Skeletal muscle tissue (tissue), 4 donors: ENCODE results near the gene JMY. TPM values are rescaled to one million over a fixed set of nuclear protein-coding genes. Genes with fewer than 3 reads are reported as not detected.

Experiments
- H3K27ac ChIP-seq: one replicate; pipeline ENCODE4 v1.7.0; 2013; ENCODE audit warnings: mild to moderate bottlenecking, low read depth, low read length, inconsistent platforms
- H3K27me3 ChIP-seq, 3 donors: one replicate each; pipeline ENCODE4 v1.7.0; 2013; ENCODE audit warnings: low read length in 3 of 3; ENCODE audit not compliant: control insufficient read depth in 3 of 3, insufficient read depth in 3 of 3
- H3K36me3 ChIP-seq, 3 donors: one replicate each; pipeline ENCODE4 v1.7.0; 2013; ENCODE audit warnings: low read length in 3 of 3; ENCODE audit not compliant: control insufficient read depth in 3 of 3, insufficient read depth in 3 of 3
- H3K4me1 ChIP-seq, 3 donors: one replicate each; pipeline ENCODE4 v1.7.0; 2013; ENCODE audit warnings: low read length in 3 of 3, mild to moderate bottlenecking in 3 of 3; ENCODE audit not compliant: control insufficient read depth in 3 of 3, insufficient read depth in 3 of 3
- H3K4me3 ChIP-seq, 3 donors: one replicate each; pipeline ENCODE4 v1.7.0; 2013; ENCODE audit warnings: low read length in 3 of 3
- H3K9ac ChIP-seq, 3 donors: one replicate each; pipeline ENCODE4 v1.7.0; 2013; ENCODE audit warnings: low read length in 3 of 3, mild to moderate bottlenecking in 3 of 3, moderate library complexity in 2 of 3, low read depth in 1 of 3
- H3K9me3 ChIP-seq, 3 donors: one replicate each; pipeline ENCODE4 v1.7.0; 2013; ENCODE audit warnings: low read length in 3 of 3; ENCODE audit not compliant: control insufficient read depth in 3 of 3
- total RNA-seq: library from RNA; depleted of rRNA; stranded (reverse); fragments of >200 nt; gene quantifications from one replicate; pipeline ENCODE4 v1.2.3, GENCODE V29; 2014
- donor health status: Osteomylitis.

Gene JMY
- total RNA-seq, 1 donor from 2014 or later, result 10.4 TPM

- Histone ChIP-seq H3K9me3 (no peaks in the 10 kb centered on the region), H3K4me3 (no peak overlapping the region), H3K36me3 (peaks cover 6 to 36% (median 14%) of the 10 kb centered on the region in 3 donors), H3K27ac (no peak overlapping the region), H3K27me3 (no peaks in the 10 kb centered on the region), H3K4me1 (no peaks in the 10 kb centered on the region), H3K9ac (no peak overlapping the region)
These were observed 69.8 kb downstream of the JMY start for GRCh38 chr5:79305706-79306105.

GRCh38 chr5:79318935-79319614, 83.1 kb downstream of the JMY start:
- no peaks in the 10 kb centered on the region for H3K4me1 ChIP-seq
- no peaks in the 10 kb centered on the region for H3K27me3 ChIP-seq
- no peak overlapping the region for H3K4me3 ChIP-seq
- no peak overlapping the region for H3K9ac ChIP-seq
- H3K27ac ChIP-seq, result no peak overlapping the region
- H3K9me3 ChIP-seq, result no peaks in the 10 kb centered on the region
- peaks cover 7 to 41% (median 27%) of the 10 kb centered on the region in 3 donors for H3K36me3 ChIP-seq

GRCh38 chr5:79329453-79329852, 93.5 kb downstream of the JMY start:
- no peak overlapping the region for H3K9ac ChIP-seq
- H3K4me1 ChIP-seq, result no peaks in the 10 kb centered on the region
- no peak overlapping the region for H3K4me3 ChIP-seq
- H3K27ac ChIP-seq, result no peak overlapping the region
- H3K9me3 ChIP-seq, result no peaks in the 10 kb centered on the region
- no peaks in the 10 kb centered on the region for H3K36me3 ChIP-seq
- H3K27me3 ChIP-seq, result no peaks in the 10 kb centered on the region

- no peak overlapping the region for H3K4me3 ChIP-seq
These were observed 94.1 kb downstream of the JMY start for GRCh38 chr5:79330071-79330470.

GRCh38 chr5:79333852-79334557, 98.1 kb downstream of the JMY start:
- H3K4me3 ChIP-seq, result no peak overlapping the region
- H3K36me3 ChIP-seq, result no peaks in the 10 kb centered on the region
- no peak overlapping the region for H3K9ac ChIP-seq
- no peak overlapping the region for H3K27ac ChIP-seq
- H3K27me3 ChIP-seq, result no peaks in the 10 kb centered on the region
- no peaks in the 10 kb centered on the region for H3K9me3 ChIP-seq
- H3K4me1 ChIP-seq, result no peaks in the 10 kb centered on the region

More at GRCh38 chr5:79330071-79330470, 94.1 kb downstream of the JMY start:
- H3K9ac ChIP-seq, result no peak overlapping the region
- no peaks in the 10 kb centered on the region for H3K36me3 ChIP-seq
- H3K27me3 ChIP-seq, result no peaks in the 10 kb centered on the region
- H3K4me1 ChIP-seq, result no peaks in the 10 kb centered on the region
- no peak overlapping the region for H3K27ac ChIP-seq
- H3K9me3 ChIP-seq, result no peaks in the 10 kb centered on the region

- H3K36me3 ChIP-seq, result no peaks in the 10 kb centered on the region
- no peak overlapping the region for H3K4me3 ChIP-seq
- H3K9ac ChIP-seq, result no peak overlapping the region
- H3K9me3 ChIP-seq, result no peaks in the 10 kb centered on the region
- H3K27me3 ChIP-seq, result no peaks in the 10 kb centered on the region
- no peaks in the 10 kb centered on the region for H3K4me1 ChIP-seq
- no peak overlapping the region for H3K27ac ChIP-seq
These were observed 110.5 kb downstream of the JMY start for GRCh38 chr5:79346420-79346824.

- no peaks in the 10 kb centered on the region for H3K4me1 ChIP-seq
- H3K4me3 ChIP-seq, result no peak overlapping the region
- H3K9me3 ChIP-seq, result no peaks in the 10 kb centered on the region
- no peak overlapping the region for H3K9ac ChIP-seq
- H3K27me3 ChIP-seq, result no peaks in the 10 kb centered on the region
- no peaks in the 10 kb centered on the region for H3K36me3 ChIP-seq
- H3K27ac ChIP-seq, result no peak overlapping the region
These were observed 113.1 kb downstream of the JMY start for GRCh38 chr5:79349047-79349446.

GRCh38 chr5:79349881-79350280, 114.0 kb downstream of the JMY start:
- no peak overlapping the region for H3K9ac ChIP-seq
- no peaks in the 10 kb centered on the region for H3K9me3 ChIP-seq
- no peak overlapping the region for H3K27ac ChIP-seq
- no peaks in the 10 kb centered on the region for H3K4me1 ChIP-seq
- no peaks in the 10 kb centered on the region for H3K27me3 ChIP-seq
- no peak overlapping the region for H3K4me3 ChIP-seq
- H3K36me3 ChIP-seq, result no peaks in the 10 kb centered on the region

- no peak overlapping the region for H3K27ac ChIP-seq
- H3K9me3 ChIP-seq, result no peaks in the 10 kb centered on the region
- H3K27me3 ChIP-seq, result no peaks in the 10 kb centered on the region
- H3K4me3 ChIP-seq, result no peak overlapping the region
- no peaks in the 10 kb centered on the region for H3K4me1 ChIP-seq
- H3K36me3 ChIP-seq, result no peaks in the 10 kb centered on the region
- H3K9ac ChIP-seq, result no peak overlapping the region
These were observed 121.5 kb downstream of the JMY start for GRCh38 chr5:79357398-79357797.
